ENCODE results near the gene PPP6R2. TPM values are rescaled to one million over a fixed set of nuclear protein-coding genes. Genes with fewer than 3 reads are reported as not detected.

Gene PPP6R2
- total RNA-seq, 1 donor: 61.2 TPM

GRCh38 chr22:50470491-50470890 lies 127.4 kb downstream of the PPP6R2 start:
- Histone ChIP-seq H3K9me3 (ENCODE audit: low read depth, low read length) (no peaks in the 10 kb centered on the region), H3K36me3 (ENCODE audit: insufficient read depth, low read length) (peaks cover 19% of the 10 kb centered on the region), H2AFZ (ENCODE audit: low read length) (no peak overlapping the region), H4K20me1 (ENCODE audit: insufficient read depth, low read length) (peaks cover 65% of the 10 kb centered on the region), H3K4me1 (ENCODE audit: insufficient read depth, low read length) (peaks cover 18% of the 10 kb centered on the region), H3K79me2 (ENCODE audit: insufficient read depth, low read length) (peaks cover 73% of the 10 kb centered on the region), H3K4me3 (ENCODE audit: insufficient read depth, low read length) (no peak overlapping the region), H3K4me2 (ENCODE audit: insufficient read depth, low read length) (no peak overlapping the region), H3K27me3 (ENCODE audit: insufficient read depth, low read length) (no peaks in the 10 kb centered on the region), H3K27ac (ENCODE audit: low read depth, low read length) (no peak overlapping the region)
- no peak for TF ChIP-seq CTCF (IDR thresholded peaks at IDR 0.05; ENCODE audit: extremely low read depth, low read depth, low read length)
- DNase-seq (ENCODE audit: insufficient read length, low spot score, missing footprints): no peak

- H3K79me2 ChIP-seq (ENCODE audit: insufficient read depth, low read length): peaks cover 73% of the 10 kb centered on the region
- H3K27me3 ChIP-seq (ENCODE audit: insufficient read depth, low read length): no peaks in the 10 kb centered on the region
- no peaks in the 10 kb centered on the region for H3K9me3 ChIP-seq (ENCODE audit: low read depth, low read length)
- no peak for TF ChIP-seq CTCF (IDR thresholded peaks at IDR 0.05; ENCODE audit: extremely low read depth, low read depth, low read length)
- peaks cover 65% of the 10 kb centered on the region for H4K20me1 ChIP-seq (ENCODE audit: insufficient read depth, low read length)
- H3K4me2 ChIP-seq (ENCODE audit: insufficient read depth, low read length): no peak overlapping the region
- no peak overlapping the region for H2AFZ ChIP-seq (ENCODE audit: low read length)
- DNase-seq (ENCODE audit: insufficient read length, low spot score, missing footprints): no peak
- H3K36me3 ChIP-seq (ENCODE audit: insufficient read depth, low read length): peaks cover 11% of the 10 kb centered on the region
- no peak overlapping the region for H3K27ac ChIP-seq (ENCODE audit: low read depth, low read length)
- H3K4me1 ChIP-seq (ENCODE audit: insufficient read depth, low read length): peaks cover 18% of the 10 kb centered on the region
- H3K4me3 ChIP-seq (ENCODE audit: insufficient read depth, low read length): no peak overlapping the region
These were observed 128.2 kb downstream of the PPP6R2 start for GRCh38 chr22:50471197-50471847.

- no peak overlapping the region for H3K4me2 ChIP-seq (ENCODE audit: insufficient read depth, low read length)
- no peak overlapping the region for H2AFZ ChIP-seq (ENCODE audit: low read length)
- H4K20me1 ChIP-seq (ENCODE audit: insufficient read depth, low read length): peaks cover 65% of the 10 kb centered on the region
- DNase-seq (ENCODE audit: insufficient read length, low spot score, missing footprints): no peak
- H3K27ac ChIP-seq (ENCODE audit: low read depth, low read length): no peak overlapping the region
- H3K36me3 ChIP-seq (ENCODE audit: insufficient read depth, low read length): peaks cover 4% of the 10 kb centered on the region
- peaks cover 18% of the 10 kb centered on the region for H3K4me1 ChIP-seq (ENCODE audit: insufficient read depth, low read length)
- no peak overlapping the region for H3K4me3 ChIP-seq (ENCODE audit: insufficient read depth, low read length)
- no peaks in the 10 kb centered on the region for H3K27me3 ChIP-seq (ENCODE audit: insufficient read depth, low read length)
- TF ChIP-seq CTCF (IDR thresholded peaks at IDR 0.05; ENCODE audit: extremely low read depth, low read depth, low read length): no peak
- H3K79me2 ChIP-seq (ENCODE audit: insufficient read depth, low read length): peaks cover 73% of the 10 kb centered on the region
- no peaks in the 10 kb centered on the region for H3K9me3 ChIP-seq (ENCODE audit: low read depth, low read length)
These were observed 128.8 kb downstream of the PPP6R2 start for GRCh38 chr22:50471962-50472361.

GRCh38 chr22:50473088-50473487 lies 130.0 kb downstream of the PPP6R2 start:
- Histone ChIP-seq H3K9me3 (ENCODE audit: low read depth, low read length) (no peaks in the 10 kb centered on the region), H3K4me3 (ENCODE audit: insufficient read depth, low read length) (no peak overlapping the region), H3K4me1 (ENCODE audit: insufficient read depth, low read length) (peaks cover 18% of the 10 kb centered on the region), H4K20me1 (ENCODE audit: insufficient read depth, low read length) (peaks cover 60% of the 10 kb centered on the region), H3K27me3 (ENCODE audit: insufficient read depth, low read length) (no peaks in the 10 kb centered on the region), H3K27ac (ENCODE audit: low read depth, low read length) (peak overlapping the region; percentile 63), H2AFZ (ENCODE audit: low read length) (no peak overlapping the region), H3K36me3 (ENCODE audit: insufficient read depth, low read length) (no peaks in the 10 kb centered on the region), H3K4me2 (ENCODE audit: insufficient read depth, low read length) (peak overlapping the region; percentile 94), H3K79me2 (ENCODE audit: insufficient read depth, low read length) (peaks cover 65% of the 10 kb centered on the region)
- TF ChIP-seq CTCF (IDR thresholded peaks at IDR 0.05; ENCODE audit: extremely low read depth, low read depth, low read length): peak; percentile 20
- DNase-seq (ENCODE audit: insufficient read length, low spot score, missing footprints): no peak
